Measurements from ENCODE around the gene EXOSC5. TPM values are rescaled to one million over a fixed set of nuclear protein-coding genes. Genes with fewer than 3 reads are reported as not detected.
"Not testable (repeated sequence)": the region's sequence is repeated elsewhere in the genome, so short reads cannot be mapped to it uniquely, and the experiment has no call there.

The EXOSC5 gene
- total and polyA plus RNA-seq, 4 experiments from 2014 or later, result 18.2 to 58.6 (median 34.7) TPM

DNA sequence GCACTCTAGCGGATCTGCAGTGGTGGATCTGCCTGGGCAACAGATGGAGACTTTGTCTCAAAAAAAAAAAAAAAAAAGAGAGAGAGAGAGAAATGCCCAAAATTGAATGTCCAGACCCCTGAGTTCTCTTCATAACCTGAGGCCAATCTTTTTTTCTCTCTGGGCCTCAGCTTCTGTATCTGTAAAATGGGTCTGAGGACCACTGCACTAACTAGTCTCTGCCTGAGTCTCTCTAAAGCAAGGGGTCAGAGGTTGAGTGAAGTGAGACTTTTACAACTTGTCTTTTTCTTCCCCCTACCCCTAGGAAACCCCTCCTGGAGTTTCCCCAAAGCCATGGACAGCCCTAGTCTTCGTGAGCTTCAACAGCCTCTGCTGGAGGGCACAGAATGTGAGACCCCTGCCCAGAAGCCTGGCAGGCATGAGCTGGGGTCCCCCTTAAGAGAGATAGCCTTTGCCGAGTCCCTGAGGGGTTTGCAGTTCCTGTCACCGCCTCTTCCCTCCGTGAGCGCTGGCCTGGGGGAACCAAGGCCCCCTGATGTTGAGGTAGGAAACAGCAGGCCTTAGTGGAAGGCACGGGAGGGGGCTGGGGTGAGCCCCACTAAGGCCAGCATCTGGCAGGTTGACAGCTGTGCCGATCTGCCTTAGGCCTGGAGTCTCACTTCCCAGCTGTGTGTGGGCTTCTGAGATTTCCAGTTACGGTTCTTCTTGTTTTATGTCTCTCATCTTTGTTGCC, 19.0 kb downstream of the EXOSC5 start:
- no peak overlapping the region for H3K4me3 Mint-ChIP-seq
- no peaks in the 10 kb centered on the region for H3K9me3 Mint-ChIP-seq
- intact Hi-C loops (cut with micrococcal nuclease), result no loop called here
- H3K4me3 ChIP-seq (ENCODE audit: low read length in 2 of 2), result no peak overlapping the region
- peaks cover 0 to 3% of the 10 kb centered on the region in 2 donors for H3K36me3 Mint-ChIP-seq
- H3K4me1 ChIP-seq (ENCODE audit: insufficient read depth, low read length), result peaks cover 7% of the 10 kb centered on the region
- H3K9me3 ChIP-seq (ENCODE audit: control insufficient read depth in 1 of 2, low read length in 2 of 2), result no peaks in the 10 kb centered on the region
- peak overlapping the region in 2 of 7 donors; percentile 19 to 66 for H3K27ac Mint-ChIP-seq
- peaks cover 11 to 16% (median 12%) of the 10 kb centered on the region in 4 donors for H3K4me1 Mint-ChIP-seq
- H3K27me3 Mint-ChIP-seq, result no peaks in the 10 kb centered on the region
- no peak overlapping the region for H3K27ac ChIP-seq (ENCODE audit: low read depth, low read length)
- DNase-seq, result no peak
- H3K36me3 ChIP-seq (ENCODE audit: insufficient read depth, low read length), result peaks cover 3% of the 10 kb centered on the region
- POLR2A ChIA-PET (ENCODE audit: partially characterized antibody), result interaction anchor here (3.5 kb wide), 1 partner anchor 14 kb away, joined by 11 read pairs; the partner anchor contains the start of gene B9D2
- H3K27me3 ChIP-seq (ENCODE audit: insufficient read depth, low read length), result no peaks in the 10 kb centered on the region
- CTCF ChIA-PET (ENCODE audit: partially characterized antibody), result interaction anchor here (1.0 to 1.8 kb wide), 2 partner anchors 14 to 72 kb away, joined by 4 read pairs; partner anchors contain the start of gene B9D2

DNA sequence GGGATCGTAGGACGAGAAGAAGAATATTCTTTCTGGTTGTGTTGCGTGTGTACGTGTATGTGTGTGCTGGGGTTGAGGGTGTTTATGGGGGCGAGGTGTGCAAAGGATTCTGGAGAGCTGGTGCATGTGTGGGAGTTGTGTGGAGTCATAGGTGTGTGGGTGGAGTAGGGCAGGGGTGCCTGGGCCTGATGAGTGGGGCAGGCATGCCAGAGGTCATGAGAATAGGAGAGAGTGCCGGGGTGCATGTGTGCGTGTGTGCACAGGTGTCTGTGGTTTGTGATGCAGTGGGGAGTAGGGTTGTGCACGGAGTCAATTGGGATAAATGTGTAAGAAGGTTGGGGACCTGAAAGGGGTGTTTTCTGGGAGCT, 20.2 kb downstream of the EXOSC5 start:
- Mint-ChIP-seq H3K4me1 (peaks cover 11 to 16% (median 12%) of the 10 kb centered on the region in 4 donors), H3K9me3 (no peaks in the 10 kb centered on the region), H3K4me3 (peak overlapping the region; percentile 80 to 91 (median 86)), H3K27me3 (no peaks in the 10 kb centered on the region), H3K27ac (peak overlapping the region in 6 of 7 donors; percentile 70 to 95 (median 86)), H3K36me3 (no peaks in the 10 kb centered on the region)
- Histone ChIP-seq H3K27me3 (ENCODE audit: insufficient read depth, low read length) (no peaks in the 10 kb centered on the region), H3K27ac (ENCODE audit: low read depth, low read length) (peak overlapping the region; percentile 20), H3K9me3 (ENCODE audit: control insufficient read depth in 1 of 2, low read length in 2 of 2) (no peaks in the 10 kb centered on the region), H3K4me1 (ENCODE audit: insufficient read depth, low read length) (peaks cover 7% of the 10 kb centered on the region), H3K36me3 (ENCODE audit: insufficient read depth, low read length) (no peaks in the 10 kb centered on the region), H3K4me3 (ENCODE audit: low read length in 2 of 2) (peak overlapping the region; percentile 19 to 57)
- intact Hi-C loops (cut with micrococcal nuclease), result no loop called here
- CTCF ChIA-PET (ENCODE audit: partially characterized antibody), result interaction anchor here (0.7 to 1.8 kb wide), 2 partner anchors 13 to 74 kb away, joined by 4 read pairs; partner anchors contain the start of gene B9D2
- POLR2A ChIA-PET (ENCODE audit: partially characterized antibody), result interaction anchor here (1.0 to 3.5 kb wide), 5 partner anchors 13 to 76 kb away, joined by 3 to 11 read pairs (median 3); partner anchors contain the start of gene B9D2
- DNase-seq, result no peak

DNA sequence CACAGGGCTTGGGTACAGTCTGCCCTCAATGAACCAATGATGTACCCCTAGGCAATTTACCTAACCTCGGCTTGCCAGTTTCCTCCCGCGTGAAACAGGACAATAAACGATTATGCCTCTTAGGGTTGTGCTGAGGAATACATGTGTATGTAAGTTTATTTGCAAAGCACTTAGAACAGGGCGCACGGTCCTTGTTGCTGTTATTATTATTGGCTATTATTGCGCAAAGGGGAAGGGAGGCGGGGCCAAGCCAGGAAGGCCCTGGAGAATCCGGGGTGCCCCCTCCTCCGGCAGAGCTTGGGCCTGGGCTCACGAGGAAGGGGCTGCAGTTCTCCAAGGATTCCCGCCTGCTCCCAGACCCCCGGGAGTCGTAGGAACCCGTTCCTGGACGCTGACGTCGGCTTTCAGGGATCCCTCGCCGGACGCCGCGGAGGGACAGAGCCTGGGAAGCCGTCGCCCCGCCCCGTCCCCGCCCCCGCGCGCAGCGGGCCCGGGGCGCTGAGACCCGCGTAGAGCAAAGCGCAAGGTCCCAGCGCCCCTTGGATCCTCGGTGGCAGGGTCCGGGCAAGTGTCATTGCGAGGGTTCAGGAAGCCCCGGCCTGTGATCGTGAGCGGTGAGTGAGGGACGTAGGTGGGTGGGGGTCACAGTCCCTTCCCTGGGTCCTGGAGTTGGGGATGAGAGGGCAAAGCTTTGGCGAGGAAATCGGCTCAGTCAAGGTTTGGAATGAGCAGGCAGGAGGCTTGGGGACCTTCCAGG, 20.7 kb downstream of the EXOSC5 start, which contains the start of gene TMEM91:
TSS of gene TMEM91 (plus strand) at position 293 of the 757 bp plus-strand sequence. CDS start 1,777 bp downstream, outside the sequence.
- Histone ChIP-seq H3K4me3 (ENCODE audit: low read length in 2 of 2) (peak within 1 kb of the TSS; percentile 19 to 57), H3K9me3 (ENCODE audit: control insufficient read depth in 1 of 2, low read length in 2 of 2) (no peaks in the 10 kb centered on the region), H3K27ac (ENCODE audit: low read depth, low read length) (peak within 1 kb of the TSS; percentile 20), H3K4me1 (ENCODE audit: insufficient read depth, low read length) (peaks cover 7% of the 10 kb centered on the region), H3K27me3 (ENCODE audit: insufficient read depth, low read length) (no peaks in the 10 kb centered on the region), H3K36me3 (ENCODE audit: insufficient read depth, low read length) (no peaks in the 10 kb centered on the region)
- CTCF ChIA-PET (ENCODE audit: partially characterized antibody), result interaction anchor here (0.7 to 1.8 kb wide), 2 partner anchors 12 to 74 kb away, joined by 4 read pairs; partner anchors contain the start of gene B9D2
- peaks cover 11 to 16% (median 12%) of the 10 kb centered on the region in 4 donors for H3K4me1 Mint-ChIP-seq
- intact Hi-C loops (cut with micrococcal nuclease), result no loop called here
- peak within 1 kb of the TSS in 6 of 7 donors; percentile 70 to 95 (median 86) for H3K27ac Mint-ChIP-seq
- no peak for DNase-seq
- peak within 1 kb of the TSS; percentile 80 to 91 (median 86) for H3K4me3 Mint-ChIP-seq
- no peaks in the 10 kb centered on the region for H3K36me3 Mint-ChIP-seq
- H3K27me3 Mint-ChIP-seq, result no peaks in the 10 kb centered on the region
- POLR2A ChIA-PET (ENCODE audit: partially characterized antibody), result interaction anchor here (1.0 to 3.5 kb wide), 6 partner anchors 12 to 76 kb away, joined by 3 to 11 read pairs (median 3); partner anchors contain the start of gene B9D2
- H3K9me3 Mint-ChIP-seq, result no peaks in the 10 kb centered on the region

DNA sequence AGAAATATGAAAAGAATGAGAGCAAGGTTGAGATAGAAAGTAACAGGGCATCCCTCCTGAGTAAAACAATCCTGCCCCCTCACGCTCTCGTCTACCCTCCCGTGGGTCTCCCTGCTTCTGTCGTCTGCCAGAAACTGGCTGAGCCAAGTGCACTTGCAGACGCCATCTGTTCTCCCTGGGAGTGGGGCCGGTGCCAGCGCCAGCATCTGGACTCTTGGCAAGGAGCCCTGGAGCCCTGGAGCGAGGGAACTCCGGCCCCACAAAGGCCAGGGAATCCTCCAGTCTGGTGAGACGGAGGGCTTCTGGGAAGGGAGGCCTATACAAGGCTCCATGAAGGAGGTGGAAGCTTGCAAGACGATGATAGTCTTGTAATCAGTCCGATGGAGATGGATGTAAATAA, 23.2 kb downstream of the EXOSC5 start:
- H3K4me3 ChIP-seq (ENCODE audit: low read length in 2 of 2), result no peak overlapping the region
- no peak overlapping the region for H3K27ac Mint-ChIP-seq
- CTCF ChIA-PET (ENCODE audit: partially characterized antibody), result no interaction called here
- H3K27me3 Mint-ChIP-seq, result no peaks in the 10 kb centered on the region
- H3K27me3 ChIP-seq (ENCODE audit: insufficient read depth, low read length), result no peaks in the 10 kb centered on the region
- intact Hi-C loops (cut with micrococcal nuclease), result no loop called here
- no peaks in the 10 kb centered on the region for H3K9me3 ChIP-seq (ENCODE audit: control insufficient read depth in 1 of 2, low read length in 2 of 2)
- DNase-seq, result no peak
- H3K36me3 ChIP-seq (ENCODE audit: insufficient read depth, low read length), result no peaks in the 10 kb centered on the region
- H3K4me1 Mint-ChIP-seq, result peaks cover 11 to 16% (median 12%) of the 10 kb centered on the region in 4 donors
- no peaks in the 10 kb centered on the region for H3K9me3 Mint-ChIP-seq
- POLR2A ChIA-PET (ENCODE audit: partially characterized antibody), result no interaction called here
- peaks cover 7% of the 10 kb centered on the region for H3K4me1 ChIP-seq (ENCODE audit: insufficient read depth, low read length)
- H3K27ac ChIP-seq (ENCODE audit: low read depth, low read length), result no peak overlapping the region
- H3K4me3 Mint-ChIP-seq, result no peak overlapping the region
- no peaks in the 10 kb centered on the region for H3K36me3 Mint-ChIP-seq

DNA sequence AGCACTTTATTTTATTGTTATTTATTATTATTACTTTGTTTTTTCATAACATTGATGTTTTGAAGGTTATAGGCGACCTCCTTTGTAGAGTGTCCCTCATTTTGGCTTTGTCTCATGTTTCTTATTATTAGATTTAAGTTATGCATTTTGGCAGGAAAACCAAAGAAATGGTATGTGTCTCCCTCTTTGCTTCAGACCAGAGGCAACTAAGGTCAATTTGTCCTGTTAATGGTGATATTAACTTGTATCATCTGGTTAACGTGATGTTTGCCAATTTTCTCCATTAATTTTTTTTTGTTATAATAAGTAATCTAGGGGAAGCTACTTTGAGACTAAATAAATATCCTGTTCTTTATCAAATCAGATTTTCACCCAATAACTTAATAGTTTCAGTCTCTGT, 24.7 kb downstream of the EXOSC5 start:
- no peak overlapping the region for H3K27ac ChIP-seq (ENCODE audit: low read depth, low read length)
- H3K4me3 ChIP-seq (ENCODE audit: low read length in 2 of 2), result no peak overlapping the region
- Mint-ChIP-seq H3K4me1 (peaks cover 11 to 15% (median 12%) of the 10 kb centered on the region in 4 donors), H3K27me3 (no peaks in the 10 kb centered on the region), H3K36me3 (no peaks in the 10 kb centered on the region), H3K9me3 (no peaks in the 10 kb centered on the region), H3K4me3 (no peak overlapping the region), H3K27ac (no peak overlapping the region)
- intact Hi-C loops (cut with micrococcal nuclease), result no loop called here
- no peaks in the 10 kb centered on the region for H3K9me3 ChIP-seq (ENCODE audit: control insufficient read depth in 1 of 2, low read length in 2 of 2)
- no peaks in the 10 kb centered on the region for H3K36me3 ChIP-seq (ENCODE audit: insufficient read depth, low read length)
- peaks cover 7% of the 10 kb centered on the region for H3K4me1 ChIP-seq (ENCODE audit: insufficient read depth, low read length)
- no peaks in the 10 kb centered on the region for H3K27me3 ChIP-seq (ENCODE audit: insufficient read depth, low read length)
- CTCF ChIA-PET (ENCODE audit: partially characterized antibody), result interaction anchor here (0.6 to 1.5 kb wide), 3 partner anchors 16 to 381 kb away, joined by 3 to 4 read pairs (median 3); no protein-coding TSS in a partner anchor
- DNase-seq, result no peak
- POLR2A ChIA-PET (ENCODE audit: partially characterized antibody), result interaction anchor here (1.2 to 1.3 kb wide), 2 partner anchors 8 to 67 kb away, joined by 3 to 6 read pairs; partner anchors contain the start of genes B9D2 and DMAC2

DNA sequence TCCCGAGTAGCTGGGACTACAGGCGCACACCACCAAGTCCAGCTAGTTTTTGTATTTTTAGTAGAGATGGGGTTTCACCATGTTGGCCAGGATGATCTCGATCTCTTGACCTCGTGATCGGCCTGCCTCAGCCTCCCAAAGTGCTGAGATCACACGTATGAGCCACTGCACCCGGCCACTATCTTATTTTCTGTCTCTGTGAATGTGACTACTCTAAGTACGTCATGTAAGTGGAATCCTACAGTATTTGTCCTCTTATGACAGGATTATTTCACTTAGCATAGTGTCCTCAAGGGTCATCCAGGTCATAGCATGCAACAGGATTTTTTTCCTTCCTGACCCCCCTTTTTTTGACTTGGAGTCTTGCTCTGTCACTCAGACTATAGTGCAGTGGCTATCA, 25.6 kb downstream of the EXOSC5 start:
- Histone ChIP-seq H3K4me1 (ENCODE audit: insufficient read depth, low read length) (no peaks in the 10 kb centered on the region), H3K27me3 (ENCODE audit: insufficient read depth, low read length) (no peaks in the 10 kb centered on the region), H3K27ac (ENCODE audit: low read depth, low read length) (no peak overlapping the region), H3K9me3 (ENCODE audit: control insufficient read depth in 1 of 2, low read length in 2 of 2) (no peaks in the 10 kb centered on the region), H3K4me3 (ENCODE audit: low read length in 2 of 2) (no peak overlapping the region), H3K36me3 (ENCODE audit: insufficient read depth, low read length) (no peaks in the 10 kb centered on the region)
- intact Hi-C loops (cut with micrococcal nuclease), result no loop called here
- Mint-ChIP-seq H3K9me3 (no peaks in the 10 kb centered on the region), H3K4me1 (peaks cover 4 to 6% (median 6%) of the 10 kb centered on the region in 4 donors), H3K36me3 (no peaks in the 10 kb centered on the region), H3K27ac (no peak overlapping the region), H3K27me3 (no peaks in the 10 kb centered on the region), H3K4me3 (no peak overlapping the region)
- ChIA-PET CTCF (ENCODE audit: partially characterized antibody) (interaction anchor here (1.5 kb wide), 1 partner anchor 382 kb away, joined by 3 read pairs; no protein-coding TSS in a partner anchor), POLR2A (ENCODE audit: partially characterized antibody) (no interaction called here)
- no peak for DNase-seq

DNA sequence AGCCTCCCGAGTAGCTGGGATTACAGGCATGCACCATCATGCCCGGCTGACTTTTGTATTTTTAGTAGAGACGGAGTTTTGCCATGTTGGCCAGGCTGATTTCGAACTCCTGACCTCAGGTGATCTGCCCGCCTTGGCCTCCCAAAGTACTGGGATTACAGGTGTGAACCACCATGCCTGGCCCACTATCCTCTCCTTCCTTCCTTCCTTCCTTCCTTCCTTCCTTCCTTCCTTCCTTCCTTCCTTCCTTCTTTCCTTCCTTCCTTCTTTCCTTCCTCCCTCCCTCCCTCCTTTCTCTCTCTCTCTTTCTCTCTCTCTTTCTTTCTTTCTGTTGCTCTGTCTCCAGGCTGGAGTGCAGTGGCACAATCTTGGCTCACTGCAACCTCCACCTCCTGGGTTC, 26.0 kb downstream of the EXOSC5 start:
- H3K9me3 Mint-ChIP-seq; POLR2A ChIA-PET (ENCODE audit: partially characterized antibody); CTCF ChIA-PET (ENCODE audit: partially characterized antibody); intact Hi-C loops (cut with micrococcal nuclease); DNase-seq; H3K4me1 ChIP-seq (ENCODE audit: insufficient read depth, low read length); H3K27me3 Mint-ChIP-seq; H3K27me3 ChIP-seq (ENCODE audit: insufficient read depth, low read length); H3K4me3 Mint-ChIP-seq; H3K36me3 Mint-ChIP-seq; H3K27ac ChIP-seq (ENCODE audit: low read depth, low read length); H3K36me3 ChIP-seq (ENCODE audit: insufficient read depth, low read length); H3K9me3 ChIP-seq (ENCODE audit: control insufficient read depth in 1 of 2, low read length in 2 of 2); H3K4me1 Mint-ChIP-seq; H3K4me3 ChIP-seq (ENCODE audit: low read length in 2 of 2); H3K27ac Mint-ChIP-seq: not testable (repeated sequence)

All from CD4-positive, alpha-beta memory T cell (primary cell).